HL-60 (cell line): ENCODE results near the gene CNDP1.

Source experiments
- GABPA ChIP-seq: IDR thresholded peaks from 2 replicates; pipeline ENCODE4 v1.6.1; 2012; ENCODE audit warnings: low read depth
- POLR2AphosphoS5 ChIP-seq: IDR thresholded peaks from 2 replicates; pipeline ENCODE4 v1.6.1; 2012; ENCODE audit warnings: low read depth
- SPI1 ChIP-seq: IDR thresholded peaks from 2 replicates; pipeline ENCODE4 v1.6.1; 2012; ENCODE audit warnings: low read depth, mild to moderate bottlenecking, borderline replicate concordance
- TF ChIP-seq, protein P1 (sequence below): IDR thresholded peaks from one replicate; pipeline ENCODE4 v1.5.1; 2011; ENCODE audit warnings: low read length, control low read depth, inconsistent platforms; ENCODE audit not compliant: insufficient read depth
- TF ChIP-seq, protein P2 (sequence below): IDR thresholded peaks from 2 replicates; pipeline ENCODE4 v1.6.1; 2012; ENCODE audit warnings: low read depth; ENCODE audit not compliant: insufficient replicate concordance

DNA sequence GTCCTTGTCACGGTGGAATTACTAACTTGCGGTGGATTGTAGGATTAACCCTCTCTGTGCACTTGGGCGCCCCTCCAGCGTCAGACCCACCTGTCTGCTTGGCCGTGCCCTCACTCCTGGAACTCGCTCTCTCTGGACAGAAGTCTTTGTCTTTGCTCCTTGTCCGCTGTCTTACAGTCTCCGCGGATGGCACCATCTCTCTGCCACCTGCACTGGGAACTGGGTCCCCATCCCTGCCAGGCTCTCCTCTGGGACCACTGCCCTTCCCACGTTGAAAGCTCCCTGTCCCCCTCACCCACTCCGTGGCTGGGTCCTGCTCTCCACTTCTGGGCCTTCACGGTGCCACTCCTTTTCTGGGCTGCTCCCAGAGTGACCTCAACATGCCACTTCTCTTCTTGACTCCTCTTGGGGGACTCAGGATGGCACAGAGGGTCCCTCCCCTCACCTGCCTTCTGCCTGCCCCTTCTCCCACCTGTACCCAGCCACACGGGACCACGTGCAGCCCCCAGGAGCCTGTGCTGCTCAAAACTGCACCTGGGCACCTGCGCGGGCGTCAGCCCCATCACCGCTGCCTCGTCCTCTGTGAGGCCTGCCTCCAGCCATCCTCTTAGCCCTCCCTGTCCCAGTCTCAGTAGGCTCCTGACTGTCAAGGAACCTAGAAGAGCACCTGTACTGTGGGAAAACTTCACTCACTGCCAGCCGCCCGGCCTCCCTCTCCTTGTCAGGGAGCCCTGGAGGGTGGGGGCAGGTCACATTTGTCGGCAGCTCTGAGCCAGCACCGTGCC is 27.0 kb upstream of the CNDP1 start:
- no peak for TF ChIP-seq GABPA
- TF ChIP-seq, protein P1, sequence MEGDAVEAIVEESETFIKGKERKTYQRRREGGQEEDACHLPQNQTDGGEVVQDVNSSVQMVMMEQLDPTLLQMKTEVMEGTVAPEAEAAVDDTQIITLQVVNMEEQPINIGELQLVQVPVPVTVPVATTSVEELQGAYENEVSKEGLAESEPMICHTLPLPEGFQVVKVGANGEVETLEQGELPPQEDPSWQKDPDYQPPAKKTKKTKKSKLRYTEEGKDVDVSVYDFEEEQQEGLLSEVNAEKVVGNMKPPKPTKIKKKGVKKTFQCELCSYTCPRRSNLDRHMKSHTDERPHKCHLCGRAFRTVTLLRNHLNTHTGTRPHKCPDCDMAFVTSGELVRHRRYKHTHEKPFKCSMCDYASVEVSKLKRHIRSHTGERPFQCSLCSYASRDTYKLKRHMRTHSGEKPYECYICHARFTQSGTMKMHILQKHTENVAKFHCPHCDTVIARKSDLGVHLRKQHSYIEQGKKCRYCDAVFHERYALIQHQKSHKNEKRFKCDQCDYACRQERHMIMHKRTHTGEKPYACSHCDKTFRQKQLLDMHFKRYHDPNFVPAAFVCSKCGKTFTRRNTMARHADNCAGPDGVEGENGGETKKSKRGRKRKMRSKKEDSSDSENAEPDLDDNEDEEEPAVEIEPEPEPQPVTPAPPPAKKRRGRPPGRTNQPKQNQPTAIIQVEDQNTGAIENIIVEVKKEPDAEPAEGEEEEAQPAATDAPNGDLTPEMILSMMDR: no peak
- TF ChIP-seq POLR2AphosphoS5: no peak
- TF ChIP-seq, protein P2, sequence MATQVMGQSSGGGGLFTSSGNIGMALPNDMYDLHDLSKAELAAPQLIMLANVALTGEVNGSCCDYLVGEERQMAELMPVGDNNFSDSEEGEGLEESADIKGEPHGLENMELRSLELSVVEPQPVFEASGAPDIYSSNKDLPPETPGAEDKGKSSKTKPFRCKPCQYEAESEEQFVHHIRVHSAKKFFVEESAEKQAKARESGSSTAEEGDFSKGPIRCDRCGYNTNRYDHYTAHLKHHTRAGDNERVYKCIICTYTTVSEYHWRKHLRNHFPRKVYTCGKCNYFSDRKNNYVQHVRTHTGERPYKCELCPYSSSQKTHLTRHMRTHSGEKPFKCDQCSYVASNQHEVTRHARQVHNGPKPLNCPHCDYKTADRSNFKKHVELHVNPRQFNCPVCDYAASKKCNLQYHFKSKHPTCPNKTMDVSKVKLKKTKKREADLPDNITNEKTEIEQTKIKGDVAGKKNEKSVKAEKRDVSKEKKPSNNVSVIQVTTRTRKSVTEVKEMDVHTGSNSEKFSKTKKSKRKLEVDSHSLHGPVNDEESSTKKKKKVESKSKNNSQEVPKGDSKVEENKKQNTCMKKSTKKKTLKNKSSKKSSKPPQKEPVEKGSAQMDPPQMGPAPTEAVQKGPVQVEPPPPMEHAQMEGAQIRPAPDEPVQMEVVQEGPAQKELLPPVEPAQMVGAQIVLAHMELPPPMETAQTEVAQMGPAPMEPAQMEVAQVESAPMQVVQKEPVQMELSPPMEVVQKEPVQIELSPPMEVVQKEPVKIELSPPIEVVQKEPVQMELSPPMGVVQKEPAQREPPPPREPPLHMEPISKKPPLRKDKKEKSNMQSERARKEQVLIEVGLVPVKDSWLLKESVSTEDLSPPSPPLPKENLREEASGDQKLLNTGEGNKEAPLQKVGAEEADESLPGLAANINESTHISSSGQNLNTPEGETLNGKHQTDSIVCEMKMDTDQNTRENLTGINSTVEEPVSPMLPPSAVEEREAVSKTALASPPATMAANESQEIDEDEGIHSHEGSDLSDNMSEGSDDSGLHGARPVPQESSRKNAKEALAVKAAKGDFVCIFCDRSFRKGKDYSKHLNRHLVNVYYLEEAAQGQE: no peak
- TF ChIP-seq SPI1: no peak
